HUES48 (cell line): ENCODE results near the gene GLYATL1.

Experiments
- H3K27ac ChIP-seq: one replicate; pipeline ENCODE4 v1.7.0; 2013; ENCODE audit warnings: low read depth, low read length, inconsistent platforms
- H3K27me3 ChIP-seq: 2 replicates; pipeline ENCODE4 v1.6.1; 2013; ENCODE audit warnings: mild to moderate bottlenecking, low read length; ENCODE audit not compliant: control insufficient read depth, insufficient read depth
- H3K36me3 ChIP-seq: 2 replicates; pipeline ENCODE4 v1.6.1; 2013; ENCODE audit warnings: low read length; ENCODE audit not compliant: control insufficient read depth, insufficient read depth
- H3K4me1 ChIP-seq: 2 replicates; pipeline ENCODE4 v1.6.1; 2013; ENCODE audit warnings: mild to moderate bottlenecking, low read length; ENCODE audit not compliant: control insufficient read depth, insufficient read depth
- H3K4me3 ChIP-seq: 2 replicates; pipeline ENCODE4 v1.5.1; 2013; ENCODE audit warnings: mild to moderate bottlenecking, low read depth, low read length
- H3K9ac ChIP-seq: 2 replicates; pipeline ENCODE4 v1.6.1; 2013; ENCODE audit warnings: mild to moderate bottlenecking, low read depth, low read length, moderate library complexity
- H3K9me3 ChIP-seq: 2 replicates; pipeline ENCODE4 v1.6.1; 2013; ENCODE audit warnings: low read length; ENCODE audit not compliant: control insufficient read depth, insufficient read depth

GLYATL1 gene

DNA sequence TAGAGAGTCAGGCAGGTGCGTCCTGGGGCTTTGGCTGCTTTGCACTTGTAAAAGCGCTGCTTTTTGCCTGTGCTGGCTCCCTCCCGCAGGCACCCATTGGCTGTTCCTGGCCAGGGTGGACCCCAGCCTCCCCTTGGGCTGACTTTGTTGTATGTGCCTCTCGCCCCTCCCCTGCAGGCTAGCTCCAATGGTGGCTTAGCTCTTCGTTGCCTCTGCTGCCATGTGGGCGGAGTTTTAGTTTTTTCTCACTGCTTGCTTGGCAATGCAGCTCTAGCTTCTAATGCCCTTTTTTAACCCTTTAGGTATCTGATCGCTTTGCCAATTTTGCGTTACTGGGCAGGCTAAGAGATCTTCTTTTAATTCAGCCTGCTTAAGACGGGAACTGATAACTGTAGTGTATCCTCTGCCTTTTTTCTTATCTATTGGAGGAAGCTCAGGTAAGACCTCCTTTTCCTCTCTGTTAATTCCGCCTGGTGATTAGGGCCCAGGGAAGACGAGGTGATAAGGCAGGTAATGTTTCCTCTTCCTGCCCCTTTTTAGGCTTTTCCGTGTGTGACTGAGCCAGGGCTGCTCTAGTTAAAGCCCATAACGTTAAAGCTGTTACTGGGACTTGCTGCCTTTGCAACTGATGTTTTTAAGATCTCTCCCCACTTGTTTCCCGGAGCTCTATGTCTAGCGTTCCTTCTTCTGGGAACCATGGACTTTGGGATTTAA, 11.7 kb upstream of the GLYATL1 start:
- H3K9ac ChIP-seq, result peak overlapping the region; percentile 50
- no peaks in the 10 kb centered on the region for H3K36me3 ChIP-seq
- H3K27me3 ChIP-seq, result no peaks in the 10 kb centered on the region
- peaks cover 47% of the 10 kb centered on the region for H3K4me1 ChIP-seq
- H3K27ac ChIP-seq, result peak overlapping the region; percentile 85
- peak overlapping the region; percentile 68 for H3K4me3 ChIP-seq
- H3K9me3 ChIP-seq, result no peaks in the 10 kb centered on the region

DNA sequence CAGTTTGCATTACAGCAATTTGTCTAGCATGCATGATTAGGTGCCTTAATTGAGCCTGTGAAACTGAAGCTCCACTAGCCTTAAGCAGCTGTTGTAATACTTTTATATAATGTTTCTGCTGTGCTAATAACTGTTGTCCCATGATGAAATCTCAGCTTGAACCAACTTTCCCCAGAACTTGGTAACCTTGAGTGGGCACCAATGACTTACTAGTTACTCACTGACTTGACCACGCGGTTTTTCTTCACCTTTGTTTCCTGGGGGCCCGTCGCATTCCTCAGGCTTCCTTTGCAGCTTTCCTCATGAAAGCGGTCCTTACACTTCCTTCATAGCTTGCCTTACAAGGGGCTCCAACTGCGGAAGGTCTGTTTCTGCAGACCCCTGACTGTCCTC, 11.2 kb upstream of the GLYATL1 start:
- no peaks in the 10 kb centered on the region for H3K9me3 ChIP-seq
- peak overlapping the region; percentile 85 for H3K27ac ChIP-seq
- peak overlapping the region; percentile 50 for H3K9ac ChIP-seq
- no peaks in the 10 kb centered on the region for H3K27me3 ChIP-seq
- no peaks in the 10 kb centered on the region for H3K36me3 ChIP-seq
- H3K4me3 ChIP-seq, result peak overlapping the region; percentile 68
- H3K4me1 ChIP-seq, result peaks cover 42% of the 10 kb centered on the region

DNA sequence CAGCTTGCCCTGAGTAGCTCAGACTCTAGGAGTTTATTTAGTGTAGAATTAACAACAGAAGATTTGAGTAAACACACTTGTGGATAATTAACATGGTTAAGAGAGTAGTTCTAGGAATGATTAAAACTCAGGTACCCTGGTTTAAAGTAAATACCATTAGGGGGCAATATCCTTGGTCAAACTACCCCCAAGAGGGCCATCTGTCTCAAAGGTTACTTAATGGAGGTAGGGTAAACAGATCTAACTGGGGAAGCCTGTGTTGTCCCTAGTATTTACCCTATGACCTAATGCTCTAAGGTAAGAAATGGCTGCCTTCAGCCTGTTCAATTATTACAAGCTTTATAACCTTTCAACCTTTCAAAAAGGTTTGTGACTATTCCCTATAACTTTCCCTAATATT, 10.6 kb upstream of the GLYATL1 start:
- peak overlapping the region; percentile 68 for H3K4me3 ChIP-seq
- no peak overlapping the region for H3K9ac ChIP-seq
- no peaks in the 10 kb centered on the region for H3K27me3 ChIP-seq
- no peaks in the 10 kb centered on the region for H3K9me3 ChIP-seq
- no peaks in the 10 kb centered on the region for H3K36me3 ChIP-seq
- peaks cover 38% of the 10 kb centered on the region for H3K4me1 ChIP-seq
- peak overlapping the region; percentile 85 for H3K27ac ChIP-seq

DNA sequence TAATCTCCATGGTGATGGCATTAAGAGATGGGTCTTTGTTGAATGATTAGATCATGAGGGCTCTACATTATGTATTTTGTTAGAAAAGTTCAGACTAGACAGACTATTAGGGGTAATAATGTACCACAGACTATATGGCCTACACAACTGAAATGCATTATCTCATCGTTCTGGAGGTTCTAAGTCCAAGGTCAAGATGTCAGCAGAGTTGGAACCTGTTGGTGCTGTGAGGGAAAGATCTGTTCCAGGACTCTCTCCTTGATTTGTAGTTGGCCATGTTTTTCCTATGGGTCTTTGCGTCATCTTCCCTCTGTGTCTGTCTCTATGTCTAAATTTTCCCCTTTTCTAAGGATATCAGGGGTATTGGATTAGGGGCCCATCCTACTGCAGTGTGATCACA, 8.4 kb upstream of the GLYATL1 start:
- H3K9ac ChIP-seq, result no peak overlapping the region
- no peak overlapping the region for H3K4me3 ChIP-seq
- no peaks in the 10 kb centered on the region for H3K36me3 ChIP-seq
- no peak overlapping the region for H3K27ac ChIP-seq
- H3K27me3 ChIP-seq, result no peaks in the 10 kb centered on the region
- H3K9me3 ChIP-seq, result no peaks in the 10 kb centered on the region
- peaks cover 24% of the 10 kb centered on the region for H3K4me1 ChIP-seq

DNA sequence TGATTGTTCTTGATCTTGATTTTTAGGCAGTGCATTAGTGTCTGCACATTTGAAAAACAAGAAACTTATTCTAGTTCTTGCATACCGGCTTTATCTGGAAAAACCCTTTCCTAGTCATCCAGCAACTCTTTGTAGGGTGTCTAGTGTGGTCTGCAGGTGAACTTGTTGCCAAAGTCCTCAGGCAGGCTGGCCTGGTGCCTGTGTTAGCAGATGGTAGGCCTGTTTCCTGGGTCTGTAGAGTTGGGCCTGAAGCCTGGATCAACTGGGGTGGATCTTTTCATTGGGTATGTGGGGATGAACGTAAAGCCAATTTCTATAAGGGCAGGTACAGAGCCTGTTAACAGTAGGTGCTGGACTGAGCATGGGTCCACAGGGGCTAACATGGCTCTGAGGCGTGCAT, 5.6 kb upstream of the GLYATL1 start:
- no peaks in the 10 kb centered on the region for H3K36me3 ChIP-seq
- H3K27ac ChIP-seq, result no peak overlapping the region
- no peaks in the 10 kb centered on the region for H3K9me3 ChIP-seq
- H3K4me1 ChIP-seq, result peaks cover 9% of the 10 kb centered on the region
- H3K9ac ChIP-seq, result no peak overlapping the region
- H3K27me3 ChIP-seq, result no peaks in the 10 kb centered on the region
- no peak overlapping the region for H3K4me3 ChIP-seq

DNA sequence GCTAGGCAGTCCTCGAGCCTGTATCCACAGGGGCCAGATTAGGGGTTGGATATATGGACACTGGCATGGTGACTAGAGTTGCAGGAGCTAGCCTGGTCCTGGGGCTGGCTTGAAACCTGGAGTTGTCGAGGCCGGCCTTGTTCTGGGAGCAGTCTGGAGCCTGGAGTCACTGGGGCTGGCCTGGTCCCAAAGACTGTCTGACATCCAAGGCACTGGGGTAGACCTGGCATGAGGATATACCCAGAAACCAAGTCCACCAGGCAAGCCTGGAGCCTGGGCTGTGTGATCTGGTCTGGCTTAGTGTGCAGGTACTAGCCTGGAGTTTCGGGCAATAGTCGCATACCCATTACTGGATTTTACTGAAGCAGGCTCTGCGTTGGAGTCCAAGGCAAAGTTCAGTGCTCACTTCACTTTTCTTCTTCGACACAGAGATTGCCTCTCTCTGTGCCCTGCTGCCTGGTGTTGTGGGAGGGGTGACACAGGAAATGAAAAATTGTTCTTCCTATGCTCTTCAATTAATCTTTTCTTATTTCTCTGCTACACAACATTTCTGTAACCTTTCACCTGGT, 4.3 kb upstream of the GLYATL1 start:
- H3K4me3 ChIP-seq, result no peak overlapping the region
- H3K27ac ChIP-seq, result no peak overlapping the region
- H3K4me1 ChIP-seq, result no peaks in the 10 kb centered on the region
- H3K9ac ChIP-seq, result no peak overlapping the region
- no peaks in the 10 kb centered on the region for H3K27me3 ChIP-seq
- no peaks in the 10 kb centered on the region for H3K36me3 ChIP-seq
- H3K9me3 ChIP-seq, result no peaks in the 10 kb centered on the region

DNA sequence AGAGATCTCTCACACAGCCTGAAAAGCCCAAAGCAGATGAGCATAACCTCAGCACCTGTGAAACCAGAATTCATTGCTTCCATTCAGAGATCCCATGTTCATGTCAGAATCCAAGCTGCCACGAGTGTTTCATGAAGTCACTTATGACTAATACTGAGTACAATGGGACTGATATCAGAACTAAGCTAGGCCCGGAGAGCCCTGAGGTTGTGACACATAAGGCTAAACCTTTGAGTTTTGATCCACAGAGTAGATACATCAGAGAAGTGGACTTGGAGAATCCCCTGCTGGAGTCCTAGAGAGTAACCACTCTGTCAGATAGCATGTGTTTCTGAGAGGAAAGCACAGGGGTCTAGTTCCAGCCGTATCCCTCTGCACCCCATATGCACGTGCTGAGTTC, 890 bp upstream of the GLYATL1 start:
- Histone ChIP-seq H3K9me3 (no peaks in the 10 kb centered on the region), H3K9ac (no peak overlapping the region), H3K36me3 (no peaks in the 10 kb centered on the region), H3K4me3 (no peak overlapping the region), H3K27ac (no peak overlapping the region), H3K4me1 (no peaks in the 10 kb centered on the region), H3K27me3 (no peaks in the 10 kb centered on the region)

DNA sequence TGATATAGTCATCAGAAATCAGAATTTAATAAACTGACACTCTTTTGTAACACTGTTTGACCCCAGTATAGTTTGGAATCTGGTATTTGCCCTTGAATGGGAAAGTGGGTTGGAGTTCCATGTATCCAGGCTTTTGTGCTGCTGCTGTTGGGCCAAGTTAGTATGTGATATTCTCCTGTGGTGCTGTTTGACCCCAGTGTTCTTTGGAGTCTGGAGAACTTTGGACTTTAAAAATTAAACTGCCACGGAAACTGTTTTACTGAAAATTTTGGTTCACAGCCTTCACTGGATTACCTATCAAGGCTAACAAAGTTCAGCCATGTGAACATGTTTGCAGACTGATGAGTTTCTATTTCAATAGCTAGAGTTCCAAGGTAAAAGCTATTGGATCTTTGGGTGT, 740 bp downstream of the GLYATL1 start:
- H3K27me3 ChIP-seq, result no peaks in the 10 kb centered on the region
- H3K4me3 ChIP-seq, result no peak overlapping the region
- H3K9me3 ChIP-seq, result no peaks in the 10 kb centered on the region
- no peaks in the 10 kb centered on the region for H3K36me3 ChIP-seq
- H3K9ac ChIP-seq, result no peak overlapping the region
- H3K27ac ChIP-seq, result no peak overlapping the region
- no peaks in the 10 kb centered on the region for H3K4me1 ChIP-seq

DNA sequence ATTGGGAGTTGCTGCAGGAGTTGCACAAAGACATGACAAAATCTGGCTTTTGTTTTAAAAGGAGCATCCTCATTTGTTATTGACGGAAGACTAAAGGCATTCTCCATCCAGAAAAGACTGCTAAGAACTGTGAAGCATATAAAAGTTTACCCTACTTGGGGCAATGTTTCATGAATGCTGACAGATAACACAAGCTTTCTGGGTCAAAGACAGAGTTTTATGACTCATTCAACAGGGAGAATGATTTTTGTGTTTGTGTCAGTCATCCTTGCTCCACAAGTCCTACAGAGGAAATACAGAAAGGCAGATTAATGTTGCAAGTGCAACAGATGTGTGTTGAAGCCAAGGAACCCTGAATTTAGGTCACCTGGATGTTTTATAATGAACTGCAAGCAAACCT, 2.5 kb downstream of the GLYATL1 start:
- Histone ChIP-seq H3K4me3 (no peak overlapping the region), H3K9me3 (no peaks in the 10 kb centered on the region), H3K27me3 (no peaks in the 10 kb centered on the region), H3K4me1 (no peaks in the 10 kb centered on the region), H3K36me3 (no peaks in the 10 kb centered on the region), H3K9ac (no peak overlapping the region), H3K27ac (no peak overlapping the region)

DNA sequence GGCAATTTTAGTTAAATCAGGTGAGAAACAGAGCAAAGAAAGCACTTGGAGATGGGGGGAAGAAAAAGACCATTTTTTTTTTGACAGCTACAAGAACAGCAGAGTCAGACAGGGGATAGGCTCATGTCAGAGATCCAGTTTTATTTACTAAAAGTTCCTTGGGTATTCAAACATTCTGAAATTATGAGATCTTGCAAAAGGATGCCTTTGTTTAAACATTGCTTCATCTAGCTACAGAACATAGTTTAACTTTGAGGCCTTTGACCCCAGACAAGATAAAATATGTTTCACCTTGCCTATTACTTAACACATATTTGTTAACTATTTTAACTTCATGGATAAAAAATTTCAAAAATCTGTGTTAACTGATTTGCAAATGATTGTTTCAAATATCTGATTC, 6.4 kb downstream of the GLYATL1 start:
- H3K27me3 ChIP-seq, result no peaks in the 10 kb centered on the region
- H3K4me3 ChIP-seq, result no peak overlapping the region
- H3K9me3 ChIP-seq, result no peaks in the 10 kb centered on the region
- H3K4me1 ChIP-seq, result no peaks in the 10 kb centered on the region
- no peak overlapping the region for H3K9ac ChIP-seq
- no peaks in the 10 kb centered on the region for H3K36me3 ChIP-seq
- no peak overlapping the region for H3K27ac ChIP-seq

DNA sequence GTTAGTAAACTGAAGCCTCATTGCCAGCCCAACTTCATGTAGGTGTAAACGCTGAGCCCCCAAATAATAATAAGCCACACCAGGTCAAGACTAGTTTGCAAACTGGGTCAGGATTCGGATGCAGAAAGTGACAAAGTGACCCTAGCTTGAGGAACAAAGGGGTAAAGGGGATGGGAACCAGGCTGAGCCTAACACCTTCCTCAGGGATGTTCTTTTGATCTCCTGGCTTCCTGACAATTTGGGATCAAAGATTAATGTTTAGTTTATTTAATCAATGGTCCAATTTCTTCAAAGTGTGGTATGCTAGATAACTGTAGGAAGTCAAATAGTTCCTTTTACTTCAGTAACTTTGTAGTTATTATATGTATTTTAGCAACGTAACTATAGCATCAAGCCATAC, 9.9 kb downstream of the GLYATL1 start:
- Histone ChIP-seq H3K27me3 (no peaks in the 10 kb centered on the region), H3K27ac (no peak overlapping the region)

More for the DNA sequence above, 9.9 kb downstream of the GLYATL1 start:
- Histone ChIP-seq H3K4me1 (no peaks in the 10 kb centered on the region), H3K9ac (no peak overlapping the region), H3K36me3 (no peaks in the 10 kb centered on the region), H3K4me3 (no peak overlapping the region), H3K9me3 (no peaks in the 10 kb centered on the region)
